GM21528 (cell line): Measurements from ENCODE around the gene ANKRD36B.
A peak's percentile ranks its signal among the peaks of the same experiment; 100 is the strongest.
"Not testable (repeated sequence)": the region's sequence is repeated elsewhere in the genome, so short reads cannot be mapped to it uniquely, and the experiment has no call there.

Experiments
- ATAC-seq: cut with Tn5 transposase; IDR thresholded peaks from one replicate; pipeline ENCODE4 v1.9.1; 2021; ENCODE audit warnings: mild to moderate bottlenecking, moderate library complexity; ENCODE audit not compliant: unreplicated experiment, low FRiP score

The ANKRD36B gene

DNA sequence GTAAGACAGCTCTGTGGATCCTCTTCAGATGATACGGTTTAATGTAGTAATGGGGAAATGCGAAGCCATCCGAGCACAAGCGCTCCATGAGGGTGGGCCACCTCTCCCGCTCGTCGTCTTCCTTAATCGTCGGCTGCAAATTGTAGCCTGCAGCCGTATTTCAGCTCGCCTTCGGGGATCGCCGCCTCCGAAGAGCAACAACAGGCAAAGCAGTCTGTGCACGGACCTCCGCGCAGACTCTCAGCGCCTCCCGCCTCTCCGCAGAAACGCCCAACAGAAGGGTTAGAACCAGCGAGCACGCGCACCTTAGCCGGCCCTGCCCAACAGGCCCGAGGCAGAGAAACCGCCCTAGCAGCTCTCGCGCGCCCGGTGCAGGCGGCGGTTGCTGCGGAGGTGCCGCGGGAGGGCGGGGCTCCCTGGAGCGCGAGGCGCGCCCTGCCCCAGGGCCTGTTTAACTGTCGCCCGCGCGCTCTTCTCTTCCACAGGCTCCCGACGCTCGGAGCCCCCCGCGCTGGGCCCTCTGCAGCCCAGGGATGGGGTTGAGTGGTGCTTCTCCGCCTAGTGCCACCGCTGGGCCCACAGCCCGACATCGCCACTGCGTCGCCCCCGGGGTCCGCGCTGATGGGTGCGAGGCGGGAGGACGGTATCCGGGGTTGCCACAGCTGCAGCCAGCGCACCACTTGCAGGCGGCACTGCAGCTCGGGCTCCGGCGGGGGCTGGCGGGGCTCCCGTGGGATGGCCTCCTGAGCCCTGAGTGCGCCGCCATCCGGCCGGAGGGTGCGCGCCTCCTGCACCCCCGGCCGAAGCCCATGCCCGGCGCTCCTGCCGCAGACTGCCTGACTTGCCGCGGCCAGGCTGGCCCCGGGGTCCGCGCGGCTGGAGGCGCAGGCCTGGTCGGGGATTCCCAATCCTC lies at the start of gene ANKRD36B:
Gene ANKRD36B (minus strand): TSS at position 280 of the 913 bp plus-strand sequence. CDS start 192 bp downstream, at position 88.
- peak; percentile 78 for ATAC-seq

DNA sequence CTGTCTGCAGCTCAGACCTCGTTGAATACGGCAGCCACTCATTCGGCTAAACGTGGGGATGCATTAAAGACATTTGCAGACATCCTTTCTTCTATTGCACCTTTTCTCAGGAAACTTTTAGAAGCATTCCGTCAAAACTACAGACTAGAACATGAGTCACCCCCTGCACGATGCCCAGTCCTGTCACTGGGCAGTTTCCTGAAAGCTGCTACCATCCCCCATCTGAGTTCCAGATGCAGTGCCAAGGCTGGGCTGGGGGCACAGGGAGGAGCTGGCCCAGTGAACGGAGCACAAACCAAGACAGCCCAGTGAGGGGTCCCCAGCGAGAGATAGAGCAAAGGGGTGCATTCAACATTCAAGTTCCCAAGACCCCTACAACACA lies 36.4 kb upstream of the ANKRD36B start:
- not testable (repeated sequence) for ATAC-seq

DNA sequence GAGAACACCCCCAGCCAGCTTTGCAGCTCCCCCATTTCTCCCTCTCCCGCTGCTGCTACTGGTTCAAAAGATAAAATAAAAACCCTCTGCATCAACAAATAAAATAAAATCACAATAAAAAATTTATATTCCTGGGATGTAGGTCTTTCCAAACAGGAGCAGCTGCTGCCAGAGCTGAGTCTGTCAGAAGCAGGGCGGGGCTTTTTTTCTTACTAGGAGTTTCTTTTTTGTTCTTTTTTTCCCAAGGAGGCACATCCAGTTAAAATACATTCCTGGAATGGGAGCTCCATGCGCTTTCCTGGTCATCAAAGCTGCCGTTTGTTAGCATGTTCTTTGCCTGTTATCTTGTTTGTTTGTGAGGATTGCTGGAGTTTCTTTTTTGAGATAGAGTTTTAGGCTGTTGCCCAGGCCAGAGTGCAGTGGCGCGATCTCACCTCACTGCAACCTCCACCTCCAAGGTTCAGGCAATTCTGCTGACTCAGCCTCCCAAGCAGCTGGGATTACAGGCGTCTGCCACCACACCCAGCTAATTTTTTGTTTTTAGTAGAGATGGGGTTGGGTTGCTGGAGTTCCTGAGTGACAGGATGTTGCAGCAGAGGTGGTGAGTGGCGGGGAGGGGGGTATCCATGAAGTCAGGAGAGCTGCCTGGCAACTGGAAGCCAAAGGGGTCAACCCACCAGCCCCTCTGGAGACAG lies 35.8 kb upstream of the ANKRD36B start:
- not testable (repeated sequence) for ATAC-seq

DNA sequence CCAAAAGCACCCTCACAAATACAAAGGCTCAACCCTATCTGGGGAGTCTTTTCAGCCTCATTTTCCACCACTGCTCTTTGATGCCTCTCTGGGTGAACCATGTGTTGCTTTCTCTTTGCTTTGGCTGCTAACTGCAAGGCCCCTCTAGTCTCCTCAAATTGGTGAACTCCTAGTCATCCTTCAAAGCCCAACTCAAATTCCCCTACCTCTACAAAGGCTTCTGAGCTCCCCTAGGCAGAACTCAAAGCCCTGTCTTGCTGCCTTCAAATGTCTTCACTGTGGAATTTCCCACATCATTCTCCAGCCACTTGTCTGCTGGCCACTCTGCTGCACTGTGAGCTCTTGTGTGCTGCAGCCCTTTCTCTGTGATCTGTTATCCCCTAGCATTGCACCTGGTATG lies 33.3 kb upstream of the ANKRD36B start:
- not testable (repeated sequence) for ATAC-seq

DNA sequence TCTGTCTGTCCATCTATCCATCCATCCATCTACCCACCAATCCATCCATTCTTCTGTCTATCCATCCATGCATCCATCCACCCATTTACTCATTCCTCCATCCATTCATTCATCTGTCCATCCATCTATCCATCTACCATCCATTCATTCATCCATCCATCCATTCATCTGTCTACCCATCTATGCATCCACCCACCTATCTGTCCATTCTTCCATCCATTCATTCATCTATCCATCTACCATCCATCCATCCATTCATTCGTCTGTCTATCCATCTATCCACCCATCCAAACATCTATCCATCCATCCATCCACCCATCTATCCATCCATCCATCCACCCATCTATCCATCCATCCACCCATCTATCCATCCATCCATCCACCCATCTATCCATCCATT lies 30.8 kb upstream of the ANKRD36B start:
- not testable (repeated sequence) for ATAC-seq

DNA sequence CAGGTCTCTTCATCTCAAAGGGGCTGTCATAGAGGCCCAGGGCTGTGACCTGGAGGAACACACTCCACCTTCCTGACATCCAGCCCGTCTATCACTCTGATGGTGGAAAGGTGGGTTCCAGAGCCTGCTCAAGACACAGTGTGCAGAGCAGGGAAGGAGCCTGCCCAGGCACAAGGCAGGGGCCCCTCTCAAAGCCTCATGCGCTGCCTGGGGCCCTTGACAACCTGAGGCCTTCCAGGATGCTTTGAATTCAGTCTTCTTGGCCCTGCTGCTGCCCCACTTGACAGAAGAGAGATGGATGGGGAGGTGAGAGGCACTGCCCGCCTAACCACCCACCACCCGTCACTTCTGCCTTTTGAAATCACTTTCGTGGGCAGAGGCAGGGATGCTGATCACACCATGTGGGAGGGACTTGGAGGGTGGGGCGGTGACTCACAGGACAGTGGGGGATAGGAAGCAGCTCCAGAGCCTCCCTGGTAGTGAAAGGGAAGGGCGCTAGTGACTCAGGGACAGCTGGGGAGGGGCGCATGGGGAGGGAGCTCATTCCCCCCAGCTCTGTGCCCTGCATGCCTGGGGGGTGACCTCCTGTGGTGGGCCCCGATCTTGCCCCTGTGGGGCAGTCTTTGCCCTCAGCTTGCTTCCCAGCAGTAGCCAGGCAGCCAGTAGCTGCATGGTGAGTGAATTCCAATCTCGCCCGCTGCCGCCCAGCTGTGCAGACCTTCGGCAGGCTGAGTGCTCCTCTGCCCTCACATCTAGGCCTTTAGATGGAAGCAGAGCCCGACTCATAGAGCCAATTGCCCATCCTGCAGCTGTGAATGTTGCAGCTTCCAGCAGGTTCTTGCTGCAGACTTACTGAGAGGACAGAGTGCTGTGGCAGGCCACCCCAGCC lies 29.5 kb upstream of the ANKRD36B start:
- not testable (repeated sequence) for ATAC-seq

DNA sequence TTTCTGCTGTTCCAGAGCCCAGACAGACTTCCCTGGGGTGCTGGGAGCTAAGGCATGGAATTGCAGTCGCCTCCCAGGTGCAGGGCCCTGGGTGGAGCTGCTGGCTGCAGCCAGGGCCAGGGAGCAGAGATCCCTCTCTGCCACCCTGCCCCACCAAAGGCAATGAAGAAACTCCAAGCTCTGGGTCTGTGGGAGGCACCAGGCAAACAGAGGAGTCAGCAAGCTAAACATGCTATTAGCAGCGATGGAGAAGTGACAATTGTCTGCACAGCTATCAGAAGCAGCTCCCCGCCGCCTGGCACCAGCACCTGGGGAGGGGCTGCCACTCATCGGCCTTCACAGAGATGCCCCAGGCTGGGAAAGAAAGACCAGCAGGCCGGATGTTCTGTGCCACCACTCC lies 28.2 kb upstream of the ANKRD36B start:
- no peak for ATAC-seq

DNA sequence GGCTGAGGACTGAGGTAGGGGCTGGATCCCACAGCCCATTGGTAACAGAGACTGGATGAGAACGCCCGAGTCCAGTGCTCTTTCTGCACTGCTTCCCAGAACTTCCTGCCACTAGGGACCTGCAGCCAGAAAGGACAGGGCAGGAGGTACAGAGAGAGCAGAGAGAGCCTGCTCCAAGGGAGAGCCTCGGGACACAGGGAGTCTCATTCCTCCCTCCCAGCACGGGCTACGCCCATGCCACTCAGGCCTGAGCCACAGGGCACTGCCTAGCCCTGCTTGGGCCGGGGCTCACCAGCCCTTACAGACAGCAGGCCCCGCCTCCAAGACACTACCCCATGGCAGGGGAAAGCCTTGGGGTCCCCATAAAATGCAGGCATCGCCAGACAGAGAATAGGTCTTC lies 26.1 kb upstream of the ANKRD36B start:
- ATAC-seq = not testable (repeated sequence)

DNA sequence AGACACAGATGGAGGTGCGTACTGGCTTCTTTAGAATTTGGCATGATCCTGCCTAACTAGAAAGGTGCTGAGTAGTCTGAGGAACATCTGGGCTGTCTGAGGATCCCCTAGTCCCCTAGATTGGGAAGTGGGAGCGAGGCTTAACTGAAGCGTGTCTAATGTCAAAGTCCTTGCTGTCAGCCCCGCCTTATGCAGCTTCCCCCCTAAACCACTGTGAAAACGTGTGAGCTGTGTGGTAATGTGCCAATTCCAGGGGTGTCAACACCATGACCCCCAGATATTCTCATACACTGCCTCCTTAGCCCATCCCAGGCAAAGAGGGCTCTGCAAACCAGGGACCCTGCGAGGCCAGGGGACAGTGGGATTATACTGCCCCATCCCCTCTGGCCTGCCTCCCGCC lies 22.2 kb upstream of the ANKRD36B start:
- not testable (repeated sequence) for ATAC-seq

DNA sequence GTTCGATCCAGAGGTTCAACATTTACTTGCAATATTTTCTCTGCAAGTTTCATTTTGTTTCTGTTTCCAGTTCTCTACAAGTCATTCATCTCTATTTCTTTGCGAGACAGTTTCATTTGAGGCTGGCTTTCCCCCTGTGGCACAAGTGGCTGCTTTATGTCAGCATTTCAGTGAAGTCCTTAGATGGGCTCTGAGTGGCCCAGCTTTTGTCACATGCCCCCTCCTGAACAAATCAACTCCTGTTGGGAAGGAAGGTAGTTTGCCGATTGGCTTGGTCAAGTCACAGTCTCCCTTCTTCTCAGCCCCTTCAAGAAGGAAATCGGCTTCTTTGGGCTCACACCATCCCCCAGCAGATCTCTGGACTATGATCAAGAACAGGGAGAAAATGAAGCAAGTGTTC lies 19.1 kb upstream of the ANKRD36B start:
- ATAC-seq = not testable (repeated sequence)

DNA sequence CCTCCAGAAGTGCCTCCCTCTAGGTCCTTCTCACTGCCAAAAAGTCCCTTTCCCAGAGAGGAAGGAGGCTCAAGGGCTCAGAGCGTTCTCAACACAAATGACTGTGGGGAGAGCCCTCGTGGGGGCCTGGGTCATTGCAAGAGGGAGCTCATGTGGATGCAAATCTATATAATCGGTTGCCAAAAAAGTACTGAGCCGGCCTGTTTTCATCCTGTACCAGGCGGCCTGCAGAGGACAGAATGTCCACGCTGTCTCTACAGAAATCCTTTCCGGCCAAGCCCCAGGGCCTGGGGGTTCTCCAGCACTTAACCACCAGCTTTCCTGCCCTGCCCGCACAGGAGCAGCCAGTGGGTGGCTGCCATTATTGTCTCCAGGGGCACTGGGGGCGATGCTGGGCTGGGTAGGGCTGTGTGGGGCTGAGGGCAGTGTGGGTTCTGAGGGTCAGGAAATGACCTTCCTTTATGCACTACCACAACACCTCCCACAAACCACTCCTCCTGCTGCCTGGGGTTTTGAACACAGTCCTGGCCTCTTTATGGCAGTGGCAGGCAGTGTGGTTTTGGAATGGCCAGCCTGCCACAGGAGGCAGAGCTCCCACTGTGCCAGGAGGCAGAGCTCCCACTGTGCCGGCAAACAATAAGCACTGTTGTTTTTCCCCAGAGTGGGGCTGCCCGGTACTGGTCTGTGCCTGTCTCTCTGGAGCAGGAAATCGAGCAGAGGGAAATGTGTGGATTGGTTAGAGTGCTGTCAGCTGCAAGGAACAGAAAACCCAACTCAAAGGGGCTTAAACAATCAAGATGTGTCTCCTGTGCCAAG lies 16.1 kb upstream of the ANKRD36B start:
- not testable (repeated sequence) for ATAC-seq

DNA sequence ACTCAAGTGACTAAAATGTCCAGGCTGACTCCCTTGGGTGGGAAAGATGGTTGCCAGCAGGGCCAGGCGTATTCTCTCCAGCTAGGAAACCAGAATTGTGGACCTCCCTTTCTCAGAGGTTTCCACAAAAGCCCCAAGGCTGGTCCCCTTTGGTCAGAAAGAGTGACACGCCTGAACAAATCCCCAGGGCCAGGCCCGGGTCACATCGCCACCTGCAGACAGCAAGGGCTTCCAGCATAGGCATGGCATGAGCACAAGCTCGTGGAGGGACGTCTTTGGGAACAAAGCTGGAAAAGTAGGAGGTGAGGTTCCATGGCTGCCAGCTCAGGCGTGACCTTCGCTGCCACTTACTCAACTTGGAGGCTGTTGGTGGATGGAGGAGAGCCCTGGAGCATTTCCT lies 15.4 kb upstream of the ANKRD36B start:
- not testable (repeated sequence) for ATAC-seq

DNA sequence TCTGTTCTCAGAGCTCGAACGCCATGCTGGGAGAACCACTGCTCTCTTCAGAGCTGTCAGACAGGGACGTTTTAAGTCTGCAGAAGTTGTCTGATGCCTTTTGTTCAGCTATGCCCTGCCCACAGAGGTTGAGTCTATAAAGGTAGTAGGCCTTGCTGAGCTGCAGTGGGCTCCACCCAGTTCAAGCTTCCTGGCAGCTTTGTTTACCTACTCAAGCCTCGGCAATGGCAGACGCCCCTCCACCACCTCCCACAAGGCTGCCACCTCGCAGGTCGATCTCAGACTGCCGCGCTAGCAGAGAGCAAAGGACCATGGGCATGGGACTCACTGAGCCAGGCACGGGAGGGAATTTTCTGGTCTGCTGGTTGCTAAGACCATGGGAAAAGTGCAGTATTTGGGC lies 11.9 kb upstream of the ANKRD36B start:
- not testable (repeated sequence) for ATAC-seq

DNA sequence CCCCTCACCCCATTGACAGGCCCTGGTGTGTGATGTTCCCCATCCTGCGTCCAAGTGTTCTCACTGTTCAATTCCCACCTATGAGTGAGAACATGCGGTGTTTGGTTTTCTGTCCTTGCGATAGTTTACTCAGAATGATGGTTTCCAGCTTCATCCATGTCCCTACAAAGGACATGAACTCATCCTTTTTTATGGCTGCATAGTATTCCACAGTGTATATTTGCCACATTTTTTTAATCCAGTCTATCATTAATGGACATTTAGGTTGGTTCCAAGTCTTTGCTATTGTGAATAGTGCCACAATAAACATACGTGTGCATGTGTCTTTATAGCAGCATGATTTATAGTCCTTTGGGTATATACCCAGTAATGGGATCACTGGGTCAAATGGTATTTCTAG lies 6.5 kb upstream of the ANKRD36B start:
- not testable (repeated sequence) for ATAC-seq

DNA sequence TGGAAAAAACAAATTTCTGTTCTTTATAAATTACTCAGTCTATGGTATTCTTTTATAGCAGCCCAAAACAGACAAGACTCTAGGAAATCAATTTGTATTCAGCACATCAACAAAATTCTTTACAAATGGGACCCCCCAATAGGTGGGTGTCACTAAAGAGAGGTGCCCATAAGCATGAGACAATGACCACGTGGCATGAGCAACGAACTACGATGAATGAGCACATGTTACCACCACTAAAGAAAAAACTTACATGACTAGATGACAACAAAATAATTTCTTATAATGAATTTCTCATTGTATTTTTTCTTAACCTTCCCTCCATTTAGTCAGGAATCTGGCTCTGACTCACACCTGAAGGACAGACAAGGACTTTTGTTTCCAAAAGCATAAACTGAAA lies 3.8 kb upstream of the ANKRD36B start:
- not testable (repeated sequence) for ATAC-seq

DNA sequence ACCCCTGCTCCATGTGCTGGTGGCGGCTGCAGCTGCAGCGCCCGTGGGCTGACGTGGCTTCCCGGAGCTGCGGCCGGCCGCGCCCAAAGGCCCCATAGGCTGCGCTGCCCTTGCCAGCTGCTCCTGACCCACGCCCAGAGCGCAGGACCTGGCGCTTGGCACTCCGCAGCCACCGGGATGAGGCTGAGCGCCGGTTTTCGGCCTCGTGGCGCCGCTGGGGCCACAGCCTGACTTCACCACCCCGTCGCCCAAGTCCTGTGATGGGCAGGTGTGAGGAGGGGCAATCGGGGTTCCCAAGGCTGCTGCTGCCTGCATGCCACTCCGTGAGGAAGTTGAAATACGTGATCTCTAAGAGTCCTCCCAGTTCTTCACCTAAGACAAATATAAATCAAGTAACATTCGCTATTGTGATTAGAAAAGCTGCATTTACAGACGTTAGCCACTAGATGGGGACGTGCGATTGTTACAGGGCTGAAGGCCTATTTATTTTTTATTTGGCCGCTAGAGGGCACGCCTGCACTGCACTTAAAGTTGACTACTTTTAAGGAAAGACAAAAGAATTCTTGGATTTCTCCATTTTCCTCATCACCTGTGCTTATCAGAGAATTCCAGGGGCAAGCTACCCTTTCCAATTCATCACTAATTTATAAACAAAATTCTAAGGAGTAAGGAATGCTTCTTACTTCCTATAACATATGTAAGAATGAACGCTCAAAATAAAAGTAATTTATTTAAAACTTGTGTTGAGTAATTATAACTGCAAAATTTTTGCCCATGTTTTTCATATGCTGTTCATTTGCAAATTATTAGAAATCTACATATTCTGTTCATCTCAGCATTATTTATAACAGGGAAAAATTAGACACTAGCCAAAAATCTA lies 1.1 kb upstream of the ANKRD36B start:
- ATAC-seq = peak; percentile 65

DNA sequence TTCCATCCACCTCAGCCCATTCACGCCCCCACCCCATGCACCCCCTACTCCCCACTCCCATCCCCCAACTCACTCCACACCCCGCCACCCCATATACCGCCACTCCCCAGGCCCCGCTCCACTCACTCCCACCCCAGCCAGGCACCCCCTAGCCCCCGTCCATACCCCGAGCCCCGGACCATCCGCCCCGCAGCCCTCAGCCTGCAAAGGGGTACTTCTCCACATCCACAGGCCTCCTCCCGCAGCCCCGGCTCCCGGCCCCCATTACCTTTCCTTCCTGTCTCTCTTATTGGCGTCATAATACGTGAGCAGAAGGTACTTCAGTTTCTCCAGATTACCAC lies 450 bp downstream of the ANKRD36B start:
- ATAC-seq = not testable (repeated sequence)

DNA sequence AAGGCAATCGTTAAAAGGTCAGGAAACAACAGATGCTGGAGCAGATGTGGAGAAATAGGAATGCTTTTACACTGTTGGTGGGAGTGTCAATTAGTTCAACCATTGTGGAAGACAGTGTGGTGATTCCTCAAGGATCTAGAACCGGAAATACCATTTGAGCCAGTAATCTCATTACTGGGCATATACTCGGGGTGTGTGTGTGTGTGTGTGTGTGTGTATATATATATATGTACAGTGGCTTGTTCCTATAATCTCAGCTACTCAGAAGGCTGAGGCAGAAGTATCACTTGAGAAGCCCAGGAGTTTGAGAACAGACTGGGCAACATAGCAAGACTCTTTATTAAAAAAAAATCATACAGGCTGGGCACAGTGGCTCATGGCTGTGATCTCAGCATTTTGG lies 24.0 kb downstream of the ANKRD36B start:
- ATAC-seq = not testable (repeated sequence)

DNA sequence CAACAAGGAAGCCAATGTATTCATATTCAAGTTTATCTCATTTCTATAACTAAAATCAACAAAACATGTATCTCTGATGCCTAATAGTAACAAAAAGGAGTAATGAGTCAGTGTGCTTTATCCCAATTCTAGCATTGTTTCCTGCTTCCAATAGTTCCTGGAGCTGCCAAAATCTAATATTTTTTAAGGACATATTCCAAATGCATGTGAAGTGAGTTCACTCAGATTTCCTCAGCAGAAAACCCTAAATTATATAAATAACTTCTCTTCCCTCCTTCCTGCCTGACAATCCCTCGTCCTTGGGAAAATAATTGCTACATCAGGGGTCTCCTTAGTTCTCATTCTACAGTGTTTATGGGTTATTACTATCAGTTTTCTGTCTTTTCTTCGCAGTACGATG lies 37.3 kb downstream of the ANKRD36B start:
- ATAC-seq = not testable (repeated sequence)
